Neural progenitor cell (in vitro differentiated cells): ENCODE data around the gene PDRG1. TPM values are rescaled to one million over a fixed set of nuclear protein-coding genes. Genes with fewer than 3 reads are reported as not detected.

Source experiments
- DNase-seq: peaks from one replicate; pipeline ENCODE4 v3.0.0-alpha.2; 2016; ENCODE audit warnings: low spot score
- H2AFZ ChIP-seq: fragments of 200-600 bp; sonication (generic); replicated peaks from 2 replicates; pipeline ENCODE4 v1.6.1; 2016; ENCODE audit warnings: antibody characterized with exemption
- H3F3A ChIP-seq: fragments of 200-600 bp; sonication (generic); 2 replicates; pipeline ENCODE4 v1.6.1; 2016; ENCODE audit warnings: antibody characterized with exemption, low read depth
- H3K27ac ChIP-seq: fragments of 200-600 bp; sonication (generic); 2 replicates; pipeline ENCODE4 v1.5.1; 2016; ENCODE audit warnings: mild to moderate bottlenecking
- H3K27me3 ChIP-seq: fragments of 200-600 bp; sonication (generic); 2 replicates; pipeline ENCODE4 v1.6.1; 2016; ENCODE audit warnings: mild to moderate bottlenecking, moderate library complexity
- H3K36me3 ChIP-seq: fragments of 200-600 bp; sonication (generic); 2 replicates; pipeline ENCODE4 v1.5.1; 2016
- H3K4me1 ChIP-seq: fragments of 200-600 bp; sonication (generic); 2 replicates; pipeline ENCODE4 v1.6.1; 2016; ENCODE audit warnings: mixed run types
- H3K4me2 ChIP-seq: fragments of 200-600 bp; sonication (generic); 2 replicates; pipeline ENCODE4 v1.6.1; 2016
- H3K4me3 ChIP-seq: fragments of 200-600 bp; sonication (generic); 2 replicates; pipeline ENCODE4 v1.5.1; 2016
- H3K79me2 ChIP-seq: fragments of 200-600 bp; sonication (generic); 2 replicates; pipeline ENCODE4 v1.6.1; 2016; ENCODE audit warnings: low read depth
- H3K9ac ChIP-seq: fragments of 200-600 bp; sonication (generic); 2 replicates; pipeline ENCODE4 v1.6.1; 2016
- H3K9me3 ChIP-seq: fragments of 200-600 bp; sonication (generic); 2 replicates; pipeline ENCODE4 v1.5.1; 2016; ENCODE audit warnings: low read depth
- H4K20me1 ChIP-seq: fragments of 200-600 bp; sonication (generic); 2 replicates; pipeline ENCODE4 v1.6.1; 2016; ENCODE audit warnings: low read depth
- H3K27ac Mint-ChIP-seq: 3 replicates; pipeline ENCODE4 v1.8.0; 2021; ENCODE audit warnings: mixed read lengths
- H3K27me3 Mint-ChIP-seq: 2 replicates; pipeline ENCODE4 v1.8.0; 2022; ENCODE audit warnings: low read depth, mild to moderate bottlenecking, inconsistent platforms, moderate library complexity, mixed read lengths; ENCODE audit not compliant: insufficient read depth
- H3K36me3 Mint-ChIP-seq: 3 replicates; pipeline ENCODE4 v1.8.0; 2021; ENCODE audit warnings: mixed read lengths
- H3K4me1 Mint-ChIP-seq: 3 replicates; pipeline ENCODE4 v1.8.0; 2021; ENCODE audit warnings: mixed read lengths
- H3K4me3 Mint-ChIP-seq: 3 replicates; pipeline ENCODE4 v1.8.0; 2021; ENCODE audit warnings: mild to moderate bottlenecking, moderate library complexity, mixed read lengths
- H3K9me3 Mint-ChIP-seq: 3 replicates; pipeline ENCODE4 v1.8.0; 2020; ENCODE audit warnings: mixed read lengths
- EZH2 ChIP-seq: fragments of 200-600 bp; sonication (generic); IDR thresholded peaks from 2 replicates; pipeline ENCODE4 v1.6.1; 2017; ENCODE audit warnings: antibody characterized with exemption, mild to moderate bottlenecking, moderate library complexity
- EZH2phosphoT487 ChIP-seq: fragments of 200-600 bp; sonication (generic); IDR thresholded peaks from 2 replicates; pipeline ENCODE4 v1.6.1; 2017; ENCODE audit warnings: antibody characterized with exemption
- total RNA-seq: library from RNA; depleted of rRNA; stranded (reverse); fragments of >200 nt; gene quantifications from 2 replicates; pipeline ENCODE4 v1.2.3, GENCODE V29; 2015; ENCODE audit warnings: low replicate concordance
- TF ChIP-seq, protein P1 (sequence below): fragments of 200-600 bp; sonication (generic); IDR thresholded peaks from 2 replicates; pipeline ENCODE4 v1.5.1; 2017; ENCODE audit warnings: antibody characterized with exemption, mild to moderate bottlenecking

The PDRG1 gene
- total RNA-seq, 1 donor from 2014 or later: 11.1 TPM

DNA sequence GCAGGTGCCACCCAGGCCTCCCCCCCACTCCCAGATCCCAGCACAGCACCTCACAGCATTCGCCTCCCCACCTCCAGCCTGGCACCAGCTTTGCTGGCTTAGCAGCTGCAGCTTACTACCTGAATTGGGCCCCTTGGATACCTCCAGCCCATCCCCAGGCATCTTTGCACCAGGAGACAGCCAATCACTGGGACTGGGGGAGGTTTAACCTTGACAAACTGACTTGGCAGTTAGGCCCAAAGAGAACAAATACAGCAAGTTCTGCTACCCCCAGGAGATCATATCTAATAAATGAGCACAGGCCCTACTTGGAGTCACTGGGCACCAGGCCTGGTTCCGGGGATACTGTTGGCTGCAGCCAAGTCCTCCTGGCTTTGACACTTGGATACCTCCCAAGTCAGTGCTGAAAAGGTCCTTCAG lies 8.8 kb downstream of the PDRG1 start:
- DNase-seq: no peak
- no peak overlapping the region for H3K4me3 Mint-ChIP-seq
- Histone ChIP-seq H3K4me3 (no peak overlapping the region), H3K27ac (no peak overlapping the region), H4K20me1 (no peaks in the 10 kb centered on the region), H2AFZ (no peak overlapping the region), H3F3A (peaks cover 7% of the 10 kb centered on the region), H3K79me2 (peaks cover 3% of the 10 kb centered on the region), H3K36me3 (peaks cover 6% of the 10 kb centered on the region), H3K4me1 (no peaks in the 10 kb centered on the region), H3K9me3 (no peaks in the 10 kb centered on the region), H3K27me3 (no peaks in the 10 kb centered on the region), H3K9ac (peak overlapping the region; percentile 13), H3K4me2 (no peak overlapping the region)
- H3K4me1 Mint-ChIP-seq: no peaks in the 10 kb centered on the region
- TF ChIP-seq, protein P1, sequence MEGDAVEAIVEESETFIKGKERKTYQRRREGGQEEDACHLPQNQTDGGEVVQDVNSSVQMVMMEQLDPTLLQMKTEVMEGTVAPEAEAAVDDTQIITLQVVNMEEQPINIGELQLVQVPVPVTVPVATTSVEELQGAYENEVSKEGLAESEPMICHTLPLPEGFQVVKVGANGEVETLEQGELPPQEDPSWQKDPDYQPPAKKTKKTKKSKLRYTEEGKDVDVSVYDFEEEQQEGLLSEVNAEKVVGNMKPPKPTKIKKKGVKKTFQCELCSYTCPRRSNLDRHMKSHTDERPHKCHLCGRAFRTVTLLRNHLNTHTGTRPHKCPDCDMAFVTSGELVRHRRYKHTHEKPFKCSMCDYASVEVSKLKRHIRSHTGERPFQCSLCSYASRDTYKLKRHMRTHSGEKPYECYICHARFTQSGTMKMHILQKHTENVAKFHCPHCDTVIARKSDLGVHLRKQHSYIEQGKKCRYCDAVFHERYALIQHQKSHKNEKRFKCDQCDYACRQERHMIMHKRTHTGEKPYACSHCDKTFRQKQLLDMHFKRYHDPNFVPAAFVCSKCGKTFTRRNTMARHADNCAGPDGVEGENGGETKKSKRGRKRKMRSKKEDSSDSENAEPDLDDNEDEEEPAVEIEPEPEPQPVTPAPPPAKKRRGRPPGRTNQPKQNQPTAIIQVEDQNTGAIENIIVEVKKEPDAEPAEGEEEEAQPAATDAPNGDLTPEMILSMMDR: no peak
- no peak for TF ChIP-seq EZH2
- no peak for TF ChIP-seq EZH2phosphoT487
- peaks cover 3% of the 10 kb centered on the region for H3K27me3 Mint-ChIP-seq
- H3K27ac Mint-ChIP-seq: no peak overlapping the region
- H3K36me3 Mint-ChIP-seq: peaks cover 19% of the 10 kb centered on the region
- H3K9me3 Mint-ChIP-seq: no peaks in the 10 kb centered on the region

DNA sequence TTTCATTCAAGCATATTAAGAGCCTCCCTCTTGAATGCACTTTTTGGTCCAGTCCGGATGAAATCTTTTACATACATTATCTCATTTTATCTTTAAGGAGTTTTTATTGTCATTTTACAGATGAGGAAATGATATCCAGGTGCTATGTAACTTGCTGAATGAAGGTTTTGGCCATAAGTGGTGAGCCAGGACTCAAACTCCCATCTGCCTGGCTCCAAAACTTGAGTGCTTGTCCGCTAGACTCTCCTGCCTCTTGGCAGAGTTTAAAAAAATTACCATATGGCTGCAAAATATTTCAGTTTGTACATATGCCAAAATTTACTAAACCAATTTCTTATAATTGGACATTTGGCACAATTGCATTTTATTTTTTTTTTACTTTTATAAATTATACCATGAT lies 12.2 kb downstream of the PDRG1 start:
- Histone ChIP-seq H3K9ac (peak overlapping the region; percentile 5), H3K36me3 (no peaks in the 10 kb centered on the region), H3K4me3 (no peak overlapping the region), H3K4me1 (peaks cover 6% of the 10 kb centered on the region), H3K27me3 (no peaks in the 10 kb centered on the region), H3K27ac (no peak overlapping the region), H3K79me2 (no peaks in the 10 kb centered on the region), H3K9me3 (no peaks in the 10 kb centered on the region), H3K4me2 (no peak overlapping the region), H4K20me1 (no peaks in the 10 kb centered on the region), H3F3A (peaks cover 7% of the 10 kb centered on the region), H2AFZ (no peak overlapping the region)
- DNase-seq: no peak
- TF ChIP-seq, protein P1: no peak
- TF ChIP-seq EZH2 (no peak), EZH2phosphoT487 (no peak)
- H3K27ac Mint-ChIP-seq: no peak overlapping the region
- peaks cover 4% of the 10 kb centered on the region for H3K36me3 Mint-ChIP-seq
- no peak overlapping the region for H3K4me3 Mint-ChIP-seq
- no peaks in the 10 kb centered on the region for H3K9me3 Mint-ChIP-seq
- peaks cover 6% of the 10 kb centered on the region for H3K27me3 Mint-ChIP-seq
- no peaks in the 10 kb centered on the region for H3K4me1 Mint-ChIP-seq

DNA sequence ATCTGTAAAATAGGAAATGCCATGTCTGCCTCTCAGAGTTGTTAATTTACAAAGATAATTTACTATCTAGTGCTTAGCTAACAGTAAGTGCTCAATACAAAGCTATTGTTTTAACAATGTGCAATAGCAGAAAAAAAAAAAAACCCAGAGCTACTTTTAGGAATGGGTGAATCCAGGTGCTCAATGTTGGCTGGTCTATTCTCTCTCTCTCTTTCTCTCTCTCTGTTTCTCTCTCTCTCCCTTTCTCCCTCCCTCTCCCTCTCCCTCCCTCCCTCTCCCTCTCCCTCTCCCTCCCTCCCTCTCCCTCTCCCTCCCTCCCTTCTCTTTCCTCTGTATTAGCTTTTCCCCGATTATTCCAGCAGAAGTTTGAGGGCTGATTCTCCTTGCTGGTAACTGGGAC lies 14.0 kb downstream of the PDRG1 start:
- Histone ChIP-seq H4K20me1 (no peaks in the 10 kb centered on the region), H3K9me3 (no peaks in the 10 kb centered on the region), H3K27ac (no peak overlapping the region), H3K4me2 (no peak overlapping the region), H3K4me3 (no peak overlapping the region), H3K79me2 (no peaks in the 10 kb centered on the region), H3F3A (no peaks in the 10 kb centered on the region), H3K36me3 (no peaks in the 10 kb centered on the region), H2AFZ (no peak overlapping the region), H3K9ac (no peak overlapping the region), H3K4me1 (peaks cover 6% of the 10 kb centered on the region), H3K27me3 (no peaks in the 10 kb centered on the region)
- Mint-ChIP-seq H3K9me3 (no peaks in the 10 kb centered on the region), H3K4me3 (no peak overlapping the region), H3K27me3 (peaks cover 6% of the 10 kb centered on the region), H3K4me1 (no peaks in the 10 kb centered on the region), H3K36me3 (no peaks in the 10 kb centered on the region), H3K27ac (no peak overlapping the region)
- DNase-seq: no peak
- TF ChIP-seq, protein P1: no peak
- no peak for TF ChIP-seq EZH2phosphoT487
- no peak for TF ChIP-seq EZH2
